GM12878 (cell line): ENCODE measurements around the gene XAB2. TPM values are rescaled to one million over a fixed set of nuclear protein-coding genes. Genes with fewer than 3 reads are reported as not detected.

ENCODE experiments used
- BCL11A ChIP-seq: IDR thresholded peaks from 2 replicates; pipeline ENCODE4 v1.6.1; 2011; ENCODE audit warnings: low read depth, low read length
- CEBPB ChIP-seq, 2 experiments: fragments of 150-350 bp in 1 of 2; IDR thresholded peaks; 2 replicates each; pipeline ENCODE4 v1.6.1; 2012 to 2014; ENCODE audit warnings: low read depth in 2 of 2, low read length in 2 of 2, borderline replicate concordance in 1 of 2, inconsistent platforms in 1 of 2
- CREB1 ChIP-seq: IDR thresholded peaks from 2 replicates; pipeline ENCODE4 v1.6.1; 2012; ENCODE audit warnings: low read depth, mild to moderate bottlenecking, inconsistent platforms
- EGR1 ChIP-seq, 2 experiments: IDR thresholded peaks; 1 replicate in 1 of 2; 2 replicates in 1 of 2; pipeline ENCODE4 v1.6.1; 2011 to 2012; ENCODE audit warnings: low read depth in 2 of 2, low read length in 2 of 2, borderline replicate concordance in 1 of 2, mild to moderate bottlenecking in 1 of 2, moderate library complexity in 1 of 2
- ETV6 ChIP-seq, 2 experiments: fragments of 450-650 bp in 1 of 2; IDR thresholded peaks in 1 of 2; conservative IDR thresholded peaks in 1 of 2; 2 replicates each; pipeline ENCODE4 v1.6.1; 2014; ENCODE audit warnings: antibody characterized with exemption in 1 of 2, borderline replicate concordance in 1 of 2, low read depth in 1 of 2, mild to moderate bottlenecking in 1 of 2, moderate library complexity in 1 of 2
- MYC ChIP-seq: IDR thresholded peaks from 2 replicates; pipeline ENCODE4 v1.6.1; 2011; ENCODE audit warnings: mild to moderate bottlenecking, low read length, moderate library complexity, inconsistent platforms; ENCODE audit not compliant: insufficient read depth, insufficient replicate concordance, insufficient read length, severe bottlenecking
- PRDM15 ChIP-seq: fragments of 450-650 bp; formaldehyde crosslinking; IDR thresholded peaks from 2 replicates; pipeline ENCODE4 v1.4.0; 2020; ENCODE audit warnings: mild to moderate bottlenecking, moderate library complexity
- RUNX3 ChIP-seq: IDR thresholded peaks from 2 replicates; pipeline ENCODE4 v1.6.1; 2012; ENCODE audit warnings: low read length, inconsistent platforms
- SIN3A ChIP-seq: IDR thresholded peaks from 2 replicates; pipeline ENCODE4 v1.6.1; 2012; ENCODE audit warnings: low read depth, low read length, improper control_type of control experiment
- SMAD1 ChIP-seq: fragments of 450-650 bp; IDR thresholded peaks from 2 replicates; pipeline ENCODE4 v1.6.1; 2018; ENCODE audit warnings: mild to moderate bottlenecking, low read depth; ENCODE audit not compliant: partially characterized antibody
- SUPT20H ChIP-seq: IDR thresholded peaks from 2 replicates; pipeline ENCODE4 v1.6.1; 2011; ENCODE audit warnings: low read depth, mild to moderate bottlenecking, low read length, moderate library complexity, borderline replicate concordance; ENCODE audit not compliant: control insufficient read depth
- TAF1 ChIP-seq: IDR thresholded peaks from 2 replicates; pipeline ENCODE4 v1.6.1; 2011; ENCODE audit warnings: mild to moderate bottlenecking, low read depth, low read length, borderline replicate concordance
- TCF3 ChIP-seq: IDR thresholded peaks from 2 replicates; pipeline ENCODE4 v1.6.1; 2012; ENCODE audit warnings: low read depth, mild to moderate bottlenecking, low read length, borderline replicate concordance; ENCODE audit not compliant: insufficient read depth
- YBX1 ChIP-seq: fragments of 450-650 bp; IDR thresholded peaks from 2 replicates; pipeline ENCODE4 v1.6.1; 2016; ENCODE audit warnings: antibody characterized with exemption
- ZNF207 ChIP-seq: fragments of 450-650 bp; IDR thresholded peaks from 2 replicates; pipeline ENCODE4 v1.6.1; 2014; ENCODE audit warnings: antibody characterized with exemption, mild to moderate bottlenecking, borderline replicate concordance
- ZNF592 ChIP-seq: fragments of 450-650 bp; IDR thresholded peaks from 2 replicates; pipeline ENCODE4 v1.6.1; 2017; ENCODE audit warnings: mild to moderate bottlenecking, moderate library complexity
- polyA plus RNA-seq, 11 experiments: library from polyadenylated mRNA; depleted of rRNA in 4 of 11; unstranded in 6 of 11; stranded (reverse) in 5 of 11; fragments of >200 nt; fragmentation: Nextera tagmentation in 4 of 11; fragmentation: Illumina TruSeq in 1 of 11; extraction: Ambion mirVana in 4 of 11; extraction: Trizol in 1 of 11; gene quantifications; 1 replicate in 1 of 11; 2 replicates in 10 of 11; pipeline versions ENCODE4 v1.2.1 to v1.2.3, GENCODE V29; 2011 to 2016; ENCODE audit warnings: inconsistent platforms in 2 of 11, missing spikeins in 2 of 11, low read depth in 1 of 11
- total RNA-seq, 4 experiments: library from RNA; depleted of rRNA in 3 of 4; stranded (reverse); fragments of >200 nt in 3 of 4; fragmentation: Illumina TruSeq in 1 of 4; extraction: Trizol in 1 of 4; gene quantifications; 2 replicates each; pipeline versions ENCODE4 v1.2.1 to v1.2.3, GENCODE V29; 2013 to 2021
- TF ChIP-seq, protein P1 (sequence below): fragments of 450-650 bp; formaldehyde crosslinking; IDR thresholded peaks from 2 replicates; pipeline ENCODE4 v1.5.0; 2022; ENCODE audit warnings: mild to moderate bottlenecking, missing genetic modification characterization

XAB2 gene
- total and polyA plus RNA-seq, 10 of the 15 experiments (the other 5 are each of a cell fraction or from before 2014, with no cell fraction given): 0.34 to 45.1 (median 18.8) TPM

DNA sequence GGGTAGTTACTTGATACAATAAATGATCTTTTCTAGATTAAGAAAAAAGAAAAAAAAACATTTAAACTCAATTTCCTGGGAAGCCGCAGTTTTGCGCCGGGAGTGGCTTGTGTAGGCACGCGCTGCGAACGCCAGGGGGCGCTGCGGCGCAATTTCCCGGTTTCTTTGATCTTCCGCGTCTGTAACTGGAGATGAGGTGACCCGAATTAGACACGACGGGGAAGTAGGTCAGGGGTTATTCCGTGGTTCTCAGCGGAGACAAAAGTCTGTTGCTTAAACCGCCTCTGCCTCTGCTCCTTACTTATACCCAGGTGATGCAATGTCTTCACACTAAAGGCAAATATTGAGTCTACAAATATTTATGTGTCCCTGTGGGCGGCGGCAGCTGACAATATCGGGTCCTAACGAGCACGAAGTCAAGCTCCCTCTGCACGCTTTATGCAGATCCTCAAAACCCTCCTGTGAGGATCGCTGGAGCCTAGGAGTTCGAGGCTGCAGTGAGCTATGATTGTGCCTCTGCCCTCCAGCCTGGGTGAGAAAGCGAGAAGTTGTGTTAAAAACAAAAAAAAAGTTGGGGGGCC, 22.8 kb upstream of the XAB2 start (continued):
- TF ChIP-seq EGR1 (IDR thresholded peaks at IDR 0.05; ENCODE audit: borderline replicate concordance in 1 of 2, low read depth in 2 of 2, low read length in 2 of 2): 0 out of 3 replicates have a peak, but pooled peaks of 1 of the 2 experiments have one; percentile 29
- TF ChIP-seq CEBPB (IDR thresholded peaks at IDR 0.05; ENCODE audit: borderline replicate concordance in 1 of 2, low read depth in 2 of 2, low read length in 2 of 2): peak in 1 of 2 experiments; percentile 56; a peak in 1 of 4 replicates
- TF ChIP-seq MYC: no peak
- peak; percentile 48; the same call in 1 of the 2 replicates for TF ChIP-seq RUNX3
- 0 out of 2 replicates have a peak, but pooled peaks have one; percentile 4 for TF ChIP-seq ZNF592
- TF ChIP-seq SIN3A: no peak
- peak in 1 of 2 experiments; percentile 35; a peak in 1 of 4 replicates for TF ChIP-seq ETV6 (conservative IDR thresholded peaks at IDR 0.05 in 1 of 2, IDR thresholded peaks at IDR 0.05 in 1 of 2; ENCODE audit: borderline replicate concordance in 1 of 2, low read depth in 1 of 2)
- TF ChIP-seq YBX1: no peak
- no peak for TF ChIP-seq SUPT20H
- TF ChIP-seq ZNF207: peak; percentile 58; the same call in 1 of the 2 replicates
- TF ChIP-seq BCL11A: no peak
- no peak for TF ChIP-seq SMAD1
- TF ChIP-seq CREB1: peak; percentile 64
- TF ChIP-seq PRDM15 (CRISPR knock-in tag): no peak
- TF ChIP-seq, protein P1, sequence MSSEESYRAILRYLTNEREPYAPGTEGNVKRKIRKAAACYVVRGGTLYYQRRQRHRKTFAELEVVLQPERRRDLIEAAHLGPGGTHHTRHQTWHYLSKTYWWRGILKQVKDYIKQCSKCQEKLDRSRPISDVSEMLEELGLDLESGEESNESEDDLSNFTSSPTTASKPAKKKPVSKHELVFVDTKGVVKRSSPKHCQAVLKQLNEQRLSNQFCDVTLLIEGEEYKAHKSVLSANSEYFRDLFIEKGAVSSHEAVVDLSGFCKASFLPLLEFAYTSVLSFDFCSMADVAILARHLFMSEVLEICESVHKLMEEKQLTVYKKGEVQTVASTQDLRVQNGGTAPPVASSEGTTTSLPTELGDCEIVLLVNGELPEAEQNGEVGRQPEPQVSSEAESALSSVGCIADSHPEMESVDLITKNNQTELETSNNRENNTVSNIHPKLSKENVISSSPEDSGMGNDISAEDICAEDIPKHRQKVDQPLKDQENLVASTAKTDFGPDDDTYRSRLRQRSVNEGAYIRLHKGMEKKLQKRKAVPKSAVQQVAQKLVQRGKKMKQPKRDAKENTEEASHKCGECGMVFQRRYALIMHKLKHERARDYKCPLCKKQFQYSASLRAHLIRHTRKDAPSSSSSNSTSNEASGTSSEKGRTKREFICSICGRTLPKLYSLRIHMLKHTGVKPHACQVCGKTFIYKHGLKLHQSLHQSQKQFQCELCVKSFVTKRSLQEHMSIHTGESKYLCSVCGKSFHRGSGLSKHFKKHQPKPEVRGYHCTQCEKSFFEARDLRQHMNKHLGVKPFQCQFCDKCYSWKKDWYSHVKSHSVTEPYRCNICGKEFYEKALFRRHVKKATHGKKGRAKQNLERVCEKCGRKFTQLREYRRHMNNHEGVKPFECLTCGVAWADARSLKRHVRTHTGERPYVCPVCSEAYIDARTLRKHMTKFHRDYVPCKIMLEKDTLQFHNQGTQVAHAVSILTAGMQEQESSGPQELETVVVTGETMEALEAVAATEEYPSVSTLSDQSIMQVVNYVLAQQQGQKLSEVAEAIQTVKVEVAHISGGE: no peak
- no peak for TF ChIP-seq TAF1
- no peak for TF ChIP-seq TCF3
